OCI-LY1 (cell line): ENCODE data around the gene CAD.

Experiments
- H2AFZ ChIP-seq: fragments of 200-600 bp; sonication (generic), shearing (Covaris generic); 2 replicates; pipeline ENCODE4 v1.6.0; 2014; ENCODE audit warnings: antibody characterized with exemption, mild to moderate bottlenecking, low read length
- H3F3A ChIP-seq: fragments of 200-600 bp; sonication (generic), shearing (Covaris generic); 2 replicates; pipeline ENCODE4 v1.6.0; 2014; ENCODE audit warnings: mild to moderate bottlenecking, antibody characterized with exemption, low read length, moderate library complexity; ENCODE audit not compliant: insufficient read depth
- H3K27ac ChIP-seq: fragments of 200-600 bp; sonication (generic); 2 replicates; pipeline ENCODE4 v1.5.1; 2014; ENCODE audit warnings: low read length, mixed run types, mild to moderate bottlenecking, low read depth; ENCODE audit not compliant: poor library complexity, severe bottlenecking
- H3K27me3 ChIP-seq: fragments of 200-600 bp; sonication (generic); 2 replicates; pipeline ENCODE4 v1.6.0; 2014; ENCODE audit warnings: antibody characterized with exemption, mild to moderate bottlenecking, low read length, moderate library complexity; ENCODE audit not compliant: insufficient read depth
- H3K36me3 ChIP-seq: fragments of 200-600 bp; sonication (generic); 2 replicates; pipeline ENCODE4 v1.6.1; 2014; ENCODE audit warnings: mild to moderate bottlenecking, antibody characterized with exemption, low read length, moderate library complexity, mixed read lengths; ENCODE audit not compliant: insufficient read depth
- H3K4me1 ChIP-seq: fragments of 200-600 bp; sonication (generic); 2 replicates; pipeline ENCODE4 v1.5.1; 2014; ENCODE audit warnings: mild to moderate bottlenecking, low read length, moderate library complexity; ENCODE audit not compliant: insufficient read depth, severe bottlenecking
- H3K4me2 ChIP-seq: fragments of 200-600 bp; sonication (generic), shearing (Covaris generic); 2 replicates; pipeline ENCODE4 v1.6.1; 2014; ENCODE audit warnings: low read length
- H3K4me3 ChIP-seq: fragments of 200-600 bp; sonication (generic); 2 replicates; pipeline ENCODE4 v1.5.1; 2014; ENCODE audit warnings: low read length, low read depth, mild to moderate bottlenecking, mixed read lengths; ENCODE audit not compliant: poor library complexity, severe bottlenecking
- H3K79me2 ChIP-seq: fragments of 200-600 bp; shearing (Covaris generic); 2 replicates; pipeline ENCODE4 v1.6.1; 2016; ENCODE audit warnings: mixed run types, low read length, mixed read lengths; ENCODE audit not compliant: insufficient read depth
- H3K9ac ChIP-seq: fragments of 200-600 bp; sonication (generic), shearing (Covaris generic); 2 replicates; pipeline ENCODE4 v1.6.1; 2014; ENCODE audit warnings: mild to moderate bottlenecking, low read length, mixed read lengths
- H3K9me2 ChIP-seq: fragments of 200-600 bp; sonication (generic), shearing (Covaris generic); 2 replicates; pipeline ENCODE4 v1.6.1; 2014; ENCODE audit warnings: low read depth, mild to moderate bottlenecking, low read length, mixed read lengths
- H3K9me3 ChIP-seq: fragments of 200-600 bp; shearing (Covaris generic); 2 replicates; pipeline ENCODE4 v1.6.1; 2014; ENCODE audit warnings: low read length, mixed read lengths
- H4K20me1 ChIP-seq: fragments of 200-600 bp; sonication (generic), shearing (Covaris generic); 2 replicates; pipeline ENCODE4 v1.6.0; 2016; ENCODE audit warnings: mild to moderate bottlenecking, low read length; ENCODE audit not compliant: insufficient read depth
- EZH2 ChIP-seq: fragments of 200-600 bp; sonication (generic), shearing (Covaris generic); IDR thresholded peaks from 2 replicates; pipeline ENCODE4 v1.8.0; 2017; ENCODE audit warnings: borderline replicate concordance, mixed run types, mild to moderate bottlenecking, antibody characterized with exemption, low read length, moderate library complexity, mixed read lengths
- TF ChIP-seq, protein P1 (sequence below): fragments of 200-600 bp; sonication (generic), shearing (Covaris generic); IDR thresholded peaks from 2 replicates; pipeline ENCODE4 v1.5.1; 2017; ENCODE audit warnings: mild to moderate bottlenecking, antibody characterized with exemption, low read length, moderate library complexity, mixed read lengths

CAD gene

DNA sequence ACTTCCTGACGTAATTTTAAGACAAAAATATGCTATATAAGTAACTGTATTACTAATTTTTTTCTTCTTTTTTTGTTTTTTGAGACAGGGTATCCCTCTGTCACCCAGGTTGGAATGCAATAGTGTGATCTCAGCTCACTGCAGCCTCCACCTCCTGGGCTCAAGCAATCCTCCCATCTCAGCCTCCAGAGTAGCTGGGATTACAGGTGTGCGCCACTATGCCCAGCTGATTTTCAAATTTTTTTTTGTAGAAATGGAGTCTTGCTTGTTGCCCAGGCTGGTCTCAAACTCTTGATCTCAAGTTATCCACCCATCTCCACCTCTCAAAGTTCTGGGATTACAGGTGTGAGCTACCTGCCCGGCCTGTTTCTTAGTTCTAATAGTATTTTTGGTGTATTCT, 38.7 kb upstream of the CAD start:
- H3K9me3 ChIP-seq: no peaks in the 10 kb centered on the region
- no peak overlapping the region for H3K9ac ChIP-seq
- H3K36me3 ChIP-seq: no peaks in the 10 kb centered on the region
- H4K20me1 ChIP-seq: no peaks in the 10 kb centered on the region
- H3K79me2 ChIP-seq: no peaks in the 10 kb centered on the region
- TF ChIP-seq, protein P1, sequence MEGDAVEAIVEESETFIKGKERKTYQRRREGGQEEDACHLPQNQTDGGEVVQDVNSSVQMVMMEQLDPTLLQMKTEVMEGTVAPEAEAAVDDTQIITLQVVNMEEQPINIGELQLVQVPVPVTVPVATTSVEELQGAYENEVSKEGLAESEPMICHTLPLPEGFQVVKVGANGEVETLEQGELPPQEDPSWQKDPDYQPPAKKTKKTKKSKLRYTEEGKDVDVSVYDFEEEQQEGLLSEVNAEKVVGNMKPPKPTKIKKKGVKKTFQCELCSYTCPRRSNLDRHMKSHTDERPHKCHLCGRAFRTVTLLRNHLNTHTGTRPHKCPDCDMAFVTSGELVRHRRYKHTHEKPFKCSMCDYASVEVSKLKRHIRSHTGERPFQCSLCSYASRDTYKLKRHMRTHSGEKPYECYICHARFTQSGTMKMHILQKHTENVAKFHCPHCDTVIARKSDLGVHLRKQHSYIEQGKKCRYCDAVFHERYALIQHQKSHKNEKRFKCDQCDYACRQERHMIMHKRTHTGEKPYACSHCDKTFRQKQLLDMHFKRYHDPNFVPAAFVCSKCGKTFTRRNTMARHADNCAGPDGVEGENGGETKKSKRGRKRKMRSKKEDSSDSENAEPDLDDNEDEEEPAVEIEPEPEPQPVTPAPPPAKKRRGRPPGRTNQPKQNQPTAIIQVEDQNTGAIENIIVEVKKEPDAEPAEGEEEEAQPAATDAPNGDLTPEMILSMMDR: no peak
- no peak for TF ChIP-seq EZH2
- no peak overlapping the region for H3K4me3 ChIP-seq
- no peak overlapping the region for H3K27ac ChIP-seq
- no peaks in the 10 kb centered on the region for H3F3A ChIP-seq
- H3K4me1 ChIP-seq: no peaks in the 10 kb centered on the region
- no peaks in the 10 kb centered on the region for H3K9me2 ChIP-seq
- no peak overlapping the region for H3K4me2 ChIP-seq
- no peak overlapping the region for H2AFZ ChIP-seq
- H3K27me3 ChIP-seq: no peaks in the 10 kb centered on the region

DNA sequence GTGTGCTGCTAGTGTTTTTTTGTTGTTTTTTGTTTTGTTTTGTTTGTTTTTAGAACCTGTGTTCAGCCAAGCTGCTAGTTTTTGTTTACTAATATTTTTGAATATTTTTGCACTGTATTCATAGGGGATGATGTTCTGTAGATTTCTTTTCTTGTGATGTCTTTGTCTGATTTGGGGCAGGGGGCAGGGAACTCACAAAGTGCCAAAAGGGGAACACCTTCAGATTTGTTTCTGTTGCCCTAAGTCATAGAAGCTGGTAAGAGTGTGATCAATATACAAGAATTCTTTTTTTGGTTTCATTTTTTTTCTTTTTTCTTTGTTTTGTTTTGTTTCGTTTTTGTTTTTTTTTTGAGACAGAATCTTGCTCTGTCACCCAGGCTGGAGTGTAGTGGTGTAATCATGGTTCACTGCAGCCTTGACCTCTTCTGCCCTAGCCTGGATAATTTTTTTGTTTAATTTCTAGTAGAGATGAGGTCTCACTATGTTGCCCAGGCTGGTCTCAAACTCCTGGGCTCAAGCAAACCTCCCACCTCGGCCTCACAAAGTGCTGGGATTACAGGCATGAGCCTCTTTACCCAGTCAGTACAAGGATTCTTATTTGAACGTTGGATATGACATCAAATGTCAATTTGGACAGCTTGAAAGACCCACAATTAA, 37.7 kb upstream of the CAD start:
- Histone ChIP-seq H3K4me3 (no peak overlapping the region), H3K27me3 (no peaks in the 10 kb centered on the region), H3K36me3 (no peaks in the 10 kb centered on the region), H4K20me1 (no peaks in the 10 kb centered on the region), H3F3A (no peaks in the 10 kb centered on the region), H3K27ac (no peak overlapping the region), H3K9ac (no peak overlapping the region), H3K9me2 (no peaks in the 10 kb centered on the region), H3K79me2 (no peaks in the 10 kb centered on the region), H3K4me2 (no peak overlapping the region), H3K9me3 (no peaks in the 10 kb centered on the region), H3K4me1 (no peaks in the 10 kb centered on the region), H2AFZ (no peak overlapping the region)
- no peak for TF ChIP-seq EZH2
- TF ChIP-seq, protein P1: no peak

DNA sequence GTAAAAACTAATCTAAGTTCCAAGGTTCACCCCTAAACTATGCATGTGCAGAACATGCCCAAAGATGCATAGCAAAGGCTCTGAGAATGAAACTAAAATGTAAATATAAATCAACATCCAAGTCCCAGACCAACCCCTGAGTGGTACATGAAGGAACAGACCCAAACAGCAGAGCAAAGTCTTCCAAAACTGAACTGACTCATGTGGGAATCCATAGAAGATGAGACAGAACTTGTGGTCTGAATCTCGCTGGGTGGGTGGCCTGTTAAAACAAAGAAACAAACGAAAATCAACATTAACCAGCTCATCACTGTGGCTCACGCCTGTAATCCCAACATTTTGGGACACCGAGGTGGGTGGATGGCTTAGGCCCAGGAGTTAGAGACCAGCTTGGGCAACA, 34.8 kb upstream of the CAD start:
- Histone ChIP-seq H3K27ac (no peak overlapping the region), H3K79me2 (no peaks in the 10 kb centered on the region), H3K4me2 (no peak overlapping the region), H3K4me1 (no peaks in the 10 kb centered on the region), H3K27me3 (no peaks in the 10 kb centered on the region), H3F3A (no peaks in the 10 kb centered on the region), H3K9ac (no peak overlapping the region), H3K4me3 (no peak overlapping the region), H4K20me1 (no peaks in the 10 kb centered on the region), H3K36me3 (no peaks in the 10 kb centered on the region), H3K9me2 (no peaks in the 10 kb centered on the region), H2AFZ (no peak overlapping the region), H3K9me3 (no peaks in the 10 kb centered on the region)
- TF ChIP-seq, protein P1: no peak
- no peak for TF ChIP-seq EZH2
